Testis (tissue), 3 donors: ENCODE measurements around the gene INSM2. TPM values are rescaled to one million over a fixed set of nuclear protein-coding genes. Genes with fewer than 3 reads are reported as not detected.

ENCODE experiments used
- DNase-seq: peaks from one replicate; pipeline ENCODE4 v3.0.0-alpha.2; 2019
- H3K27ac ChIP-seq, 2 donors: fragments of 200-600 bp; sonication (generic); one replicate each; pipeline ENCODE4 v1.5.1; 2019
- H3K27me3 ChIP-seq: fragments of 200-600 bp; sonication (generic); one replicate; pipeline ENCODE4 v1.5.1; 2019
- H3K36me3 ChIP-seq: fragments of 200-600 bp; sonication (generic); one replicate; pipeline ENCODE4 v1.5.1; 2017; ENCODE audit warnings: low read depth; ENCODE audit errors: missing control alignments
- H3K4me1 ChIP-seq: fragments of 200-600 bp; sonication (generic); one replicate; pipeline ENCODE4 v1.5.1; 2019
- H3K4me3 ChIP-seq, 2 donors: fragments of 200-600 bp; sonication (generic); one replicate each; pipeline ENCODE4 v1.5.1; 2017 to 2019
- H3K9me3 ChIP-seq: fragments of 200-600 bp; sonication (generic); one replicate; pipeline ENCODE4 v1.5.1; 2017
- POLR2A ChIP-seq: fragments of 450-650 bp; IDR thresholded peaks from one replicate; pipeline ENCODE4 v1.6.1; 2017; ENCODE audit warnings: antibody characterized with exemption, mild to moderate bottlenecking, moderate library complexity
- WGBS, 2 donors: methylation state at CpG; one replicate each; pipeline ENCODE4 v1.1.5; 2018; 5-methylcytosine and 5-hydroxymethylcytosine counted together
- intact Hi-C: fragments of 100-400 bp; cut with DNase I; formaldehyde crosslinking; loops from one replicate; pipeline ENCODE4 v1.15.1; 2023; ENCODE audit warnings: low total_unique reads
- polyA plus RNA-seq: library from polyadenylated mRNA; stranded (reverse); fragments of 350-450 nt; fragmentation: Illumina TruSeq; extraction: RNeasy Lipid Tissue Mini Kit (QIAGEN cat#74804); gene quantifications from one replicate; pipeline ENCODE4 v1.2.3, GENCODE V29; 2014; ENCODE audit warnings: low read depth, low replicate concordance; ENCODE audit not compliant: insufficient read depth
- total RNA-seq, 2 donors: library from RNA; depleted of rRNA; stranded (reverse); fragments of >200 nt; gene quantifications; one replicate each; pipeline ENCODE4 v1.2.3, GENCODE V29; 2016
- TF ChIP-seq, protein P1 (sequence below), 3 experiments: fragments of 450-650 bp in 2 of 3; fragments of 200-600 bp in 1 of 3; sonication (generic) in 1 of 3; IDR thresholded peaks; one replicate each; pipeline ENCODE4 v1.5.1; 2016 to 2019; ENCODE audit warnings: antibody characterized with exemption in 3 of 3, mild to moderate bottlenecking in 2 of 3, moderate library complexity in 1 of 3

Gene INSM2
- total and polyA plus RNA-seq, 3 donors from 2014 or later, result 0.55 to 2.4 (median 2.3) TPM

DNA sequence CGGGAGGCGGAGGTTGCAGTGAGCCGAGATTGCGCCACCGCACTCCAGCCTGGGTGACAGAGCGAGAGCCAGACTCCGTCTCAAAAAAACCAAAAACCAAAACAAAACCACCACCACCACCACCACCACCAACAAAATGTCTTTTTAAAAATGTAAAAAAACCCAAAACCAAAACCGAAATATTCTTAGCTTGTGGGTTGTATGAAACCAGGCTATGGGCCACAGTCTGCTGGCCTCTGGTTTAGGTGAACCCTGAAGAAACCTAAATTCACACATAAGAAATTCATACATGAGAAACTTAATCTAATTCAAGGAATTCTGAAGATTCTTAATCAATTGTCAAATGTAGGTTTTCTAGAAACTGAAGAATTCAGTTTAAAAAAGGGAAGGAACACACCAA, 37.6 kb downstream of the INSM2 start:
- intact Hi-C loops, result no loop called here
- H3K9me3 ChIP-seq, result no peaks in the 10 kb centered on the region
- H3K27me3 ChIP-seq, result no peaks in the 10 kb centered on the region
- no peak for TF ChIP-seq POLR2A
- TF ChIP-seq, protein P1, sequence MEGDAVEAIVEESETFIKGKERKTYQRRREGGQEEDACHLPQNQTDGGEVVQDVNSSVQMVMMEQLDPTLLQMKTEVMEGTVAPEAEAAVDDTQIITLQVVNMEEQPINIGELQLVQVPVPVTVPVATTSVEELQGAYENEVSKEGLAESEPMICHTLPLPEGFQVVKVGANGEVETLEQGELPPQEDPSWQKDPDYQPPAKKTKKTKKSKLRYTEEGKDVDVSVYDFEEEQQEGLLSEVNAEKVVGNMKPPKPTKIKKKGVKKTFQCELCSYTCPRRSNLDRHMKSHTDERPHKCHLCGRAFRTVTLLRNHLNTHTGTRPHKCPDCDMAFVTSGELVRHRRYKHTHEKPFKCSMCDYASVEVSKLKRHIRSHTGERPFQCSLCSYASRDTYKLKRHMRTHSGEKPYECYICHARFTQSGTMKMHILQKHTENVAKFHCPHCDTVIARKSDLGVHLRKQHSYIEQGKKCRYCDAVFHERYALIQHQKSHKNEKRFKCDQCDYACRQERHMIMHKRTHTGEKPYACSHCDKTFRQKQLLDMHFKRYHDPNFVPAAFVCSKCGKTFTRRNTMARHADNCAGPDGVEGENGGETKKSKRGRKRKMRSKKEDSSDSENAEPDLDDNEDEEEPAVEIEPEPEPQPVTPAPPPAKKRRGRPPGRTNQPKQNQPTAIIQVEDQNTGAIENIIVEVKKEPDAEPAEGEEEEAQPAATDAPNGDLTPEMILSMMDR (IDR thresholded peaks at IDR 0.05), result no peak
- no peaks in the 10 kb centered on the region for H3K4me1 ChIP-seq
- no peak overlapping the region for H3K27ac ChIP-seq
- 93 to 95% methylated on average over 8 of the region's 8 CpGs for WGBS, 2 donors
- no peak overlapping the region for H3K4me3 ChIP-seq
- DNase-seq, result no peak
- H3K36me3 ChIP-seq, result no peaks in the 10 kb centered on the region

DNA sequence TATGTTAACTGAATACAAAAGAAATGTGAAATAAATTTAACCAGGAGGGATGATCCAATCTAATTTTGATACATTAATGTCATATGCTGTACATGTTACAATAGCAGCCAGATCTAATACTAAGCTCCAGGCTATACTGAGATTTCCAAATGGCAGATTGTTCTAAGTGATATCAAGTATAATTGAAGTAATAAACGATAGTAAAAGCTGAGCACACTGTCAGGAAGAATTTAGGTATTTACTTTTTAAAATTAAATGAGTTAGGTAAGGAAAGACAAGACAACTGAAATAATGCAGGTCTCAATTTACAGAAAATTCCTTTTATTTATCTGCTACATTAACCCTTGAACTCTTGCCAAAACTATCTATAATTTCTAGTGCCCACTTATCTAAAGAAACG, 39.9 kb downstream of the INSM2 start:
- Histone ChIP-seq H3K4me3 (no peak overlapping the region), H3K4me1 (no peaks in the 10 kb centered on the region), H3K9me3 (no peaks in the 10 kb centered on the region), H3K27me3 (no peaks in the 10 kb centered on the region), H3K36me3 (no peaks in the 10 kb centered on the region), H3K27ac (no peak overlapping the region)
- TF ChIP-seq POLR2A, result no peak
- TF ChIP-seq, protein P1 (IDR thresholded peaks at IDR 0.05), result no peak
- 68 to 83% methylated on average over 2 of the region's 2 CpGs for WGBS, 2 donors
- no peak for DNase-seq
- intact Hi-C loops, result no loop called here

DNA sequence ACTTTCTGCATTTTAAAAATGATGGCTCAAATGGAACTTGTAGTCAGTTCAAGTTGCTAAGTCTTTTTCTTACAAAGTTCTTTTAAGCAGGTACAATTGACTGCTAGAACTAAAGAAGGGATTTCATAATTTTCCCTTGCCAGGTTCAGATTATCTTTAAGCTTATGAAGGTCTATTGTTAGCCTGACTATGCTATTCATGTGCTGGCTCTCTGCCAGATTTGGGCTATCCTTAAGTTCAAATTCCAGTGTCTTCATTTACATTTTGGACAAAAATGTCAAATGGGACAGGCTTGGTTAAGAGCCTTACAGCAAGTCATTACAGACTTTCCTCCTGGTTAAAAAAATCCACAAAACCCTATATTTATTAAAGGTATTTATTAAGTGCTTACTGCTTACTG, 42.3 kb downstream of the INSM2 start:
- TF ChIP-seq, protein P1 (IDR thresholded peaks at IDR 0.05), result no peak
- no peak for TF ChIP-seq POLR2A
- Histone ChIP-seq H3K27ac (no peak overlapping the region), H3K4me1 (no peaks in the 10 kb centered on the region), H3K27me3 (no peaks in the 10 kb centered on the region), H3K36me3 (no peaks in the 10 kb centered on the region), H3K4me3 (no peak overlapping the region), H3K9me3 (no peaks in the 10 kb centered on the region)
- no peak for DNase-seq
- intact Hi-C loops, result no loop called here

DNA sequence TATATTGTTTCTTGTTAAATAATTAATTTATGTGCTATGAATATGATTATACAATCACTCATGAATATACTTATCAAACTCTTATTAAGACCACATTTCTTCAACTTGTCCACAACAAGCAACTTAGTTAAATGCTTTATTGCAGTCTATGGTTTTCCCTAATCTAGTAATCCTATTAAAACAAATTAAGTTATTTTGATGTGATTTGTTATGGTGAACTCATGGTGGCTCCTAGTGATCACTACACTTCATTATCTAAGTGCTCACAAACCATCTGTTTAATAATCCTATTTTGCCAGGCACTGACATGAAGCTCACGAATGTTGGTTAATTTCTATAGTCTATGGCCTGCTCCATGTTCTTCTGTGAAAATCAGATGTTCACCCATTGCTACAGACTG, 42.9 kb downstream of the INSM2 start:
- WGBS, 2 donors, result 90 to 100% methylated on average over 1 of the region's 1 CpG
- H3K4me1 ChIP-seq, result no peaks in the 10 kb centered on the region
- H3K27me3 ChIP-seq, result no peaks in the 10 kb centered on the region
- DNase-seq, result no peak
- TF ChIP-seq, protein P1 (IDR thresholded peaks at IDR 0.05), result no peak
- no peak for TF ChIP-seq POLR2A
- no peaks in the 10 kb centered on the region for H3K36me3 ChIP-seq
- no peak overlapping the region for H3K27ac ChIP-seq
- intact Hi-C loops, result no loop called here
- H3K4me3 ChIP-seq, result no peak overlapping the region
- no peaks in the 10 kb centered on the region for H3K9me3 ChIP-seq

DNA sequence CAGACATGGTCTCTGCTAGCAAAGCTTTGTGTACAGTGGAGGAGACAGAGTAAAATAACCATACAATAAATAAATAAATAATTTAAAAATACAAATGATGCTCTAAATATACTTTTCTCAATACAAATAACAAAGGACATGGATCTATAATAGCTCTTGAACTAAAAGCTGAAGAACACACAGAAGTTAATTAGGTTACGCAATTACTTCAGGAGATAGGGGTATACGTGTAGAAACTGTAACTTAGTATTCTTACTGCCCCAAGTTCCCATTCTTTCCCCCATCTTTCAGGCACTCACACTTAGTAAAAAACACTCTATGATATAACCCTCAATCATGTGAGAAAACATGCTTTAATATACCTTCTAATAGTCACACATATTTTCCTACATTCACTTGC, 44.2 kb downstream of the INSM2 start:
- Histone ChIP-seq H3K9me3 (no peaks in the 10 kb centered on the region), H3K27me3 (no peaks in the 10 kb centered on the region), H3K4me3 (no peak overlapping the region), H3K4me1 (no peaks in the 10 kb centered on the region), H3K27ac (no peak overlapping the region), H3K36me3 (no peaks in the 10 kb centered on the region)
- intact Hi-C loops, result no loop called here
- TF ChIP-seq, protein P1 (IDR thresholded peaks at IDR 0.05), result no peak
- no peak for TF ChIP-seq POLR2A
- WGBS, 2 donors, result 80 to 89% methylated on average over 2 of the region's 2 CpGs
- DNase-seq, result no peak
